Activated naive CD4-positive, alpha-beta T cell treated with anti-CD3 and anti-CD28 coated beads, Interleukin-2, amount 50 U/mL, for 72 hours (primary cell): ENCODE measurements around the gene LILRA1. TPM values are rescaled to one million over a fixed set of nuclear protein-coding genes. Genes with fewer than 3 reads are reported as not detected.
"Not testable (repeated sequence)": the region's sequence is repeated elsewhere in the genome, so short reads cannot be mapped to it uniquely, and the experiment has no call there.

Source experiments
- ATAC-seq, 2 donors: fragments of 150-1000 bp; cut with Tn5 transposase; 2 replicates each; pipeline ENCODE4 v1.10.0; 2021; ENCODE audit warnings: mild to moderate bottlenecking in 2 of 2, moderate library complexity in 2 of 2
- DNase-seq, 2 donors: peaks; one replicate each; pipeline ENCODE4 v3.0.0; 2021 to 2022; ENCODE audit warnings: low spot score in 2 of 2
- H3K27ac Mint-ChIP-seq, 2 donors: one replicate each; pipeline ENCODE4 v1.8.0; 2022; ENCODE audit warnings: mild to moderate bottlenecking in 2 of 2, mixed read lengths in 2 of 2
- H3K36me3 Mint-ChIP-seq, 2 donors: one replicate each; pipeline ENCODE4 v1.8.0; 2022; ENCODE audit warnings: mixed read lengths in 2 of 2
- H3K9me3 Mint-ChIP-seq, 2 donors: one replicate each; pipeline ENCODE4 v1.8.0; 2022; ENCODE audit warnings: mixed read lengths in 2 of 2
- total RNA-seq, 2 donors: library from RNA; stranded (reverse); gene quantifications; one replicate each; pipeline ENCODE4 v1.2.3, GENCODE V29; 2022

Gene LILRA1
- total RNA-seq, 2 donors from 2014 or later = not detected

GRCh38 chr19:54573330-54573872 is 20.0 kb upstream of the LILRA1 start, which contains the start of gene LILRA2:
LILRA2 (plus strand) TSS chr19:54573790; CDS start chr19:54573879, 89 bp downstream.
- ATAC-seq (peak in 1 of 2 donors; percentile 44), DNase-seq (no peak)
- Mint-ChIP-seq H3K9me3 (no peaks in the 10 kb centered on the region), H3K36me3 (no peaks in the 10 kb centered on the region), H3K27ac (peak within 1 kb of the TSS in 1 of 2 donors; percentile 50)

GRCh38 chr19:54574051-54574450 is 19.4 kb upstream of the LILRA1 start:
- ATAC-seq (no peak), DNase-seq (no peak)
- H3K9me3 Mint-ChIP-seq = no peaks in the 10 kb centered on the region
- no peaks in the 10 kb centered on the region for H3K36me3 Mint-ChIP-seq
- peak overlapping the region in 1 of 2 donors; percentile 50 for H3K27ac Mint-ChIP-seq

- H3K36me3 Mint-ChIP-seq = no peaks in the 10 kb centered on the region
- ATAC-seq = no peak
Measured at GRCh38 chr19:54574527-54575056, 18.8 kb upstream of the LILRA1 start.

GRCh38 chr19:54575205-54575604 is 18.2 kb upstream of the LILRA1 start:
- not testable (repeated sequence) for ATAC-seq, DNase-seq, H3K27ac Mint-ChIP-seq, H3K36me3 Mint-ChIP-seq, H3K9me3 Mint-ChIP-seq

More at GRCh38 chr19:54574527-54575056, 18.8 kb upstream of the LILRA1 start:
- Mint-ChIP-seq H3K27ac (no peak overlapping the region), H3K9me3 (no peaks in the 10 kb centered on the region)
- no peak for DNase-seq

GRCh38 chr19:54576411-54576976 is 16.9 kb upstream of the LILRA1 start:
- ATAC-seq = no peak
- no peaks in the 10 kb centered on the region for H3K36me3 Mint-ChIP-seq

GRCh38 chr19:54577334-54577733 is 16.1 kb upstream of the LILRA1 start:
- no peaks in the 10 kb centered on the region for H3K36me3 Mint-ChIP-seq
- H3K27ac Mint-ChIP-seq = no peak overlapping the region
- ATAC-seq = no peak
- H3K9me3 Mint-ChIP-seq = no peaks in the 10 kb centered on the region
- no peak for DNase-seq

More at GRCh38 chr19:54576411-54576976, 16.9 kb upstream of the LILRA1 start:
- no peaks in the 10 kb centered on the region for H3K9me3 Mint-ChIP-seq
- no peak overlapping the region for H3K27ac Mint-ChIP-seq
- DNase-seq = no peak

GRCh38 chr19:54578268-54578667 is 15.2 kb upstream of the LILRA1 start:
- not testable (repeated sequence) for ATAC-seq, DNase-seq, H3K27ac Mint-ChIP-seq, H3K36me3 Mint-ChIP-seq, H3K9me3 Mint-ChIP-seq

- Mint-ChIP-seq H3K36me3 (peaks cover 0 to 5% of the 10 kb centered on the region in 2 donors), H3K27ac (no peak overlapping the region), H3K9me3 (peaks cover 14 to 15% of the 10 kb centered on the region in 2 donors)
- ATAC-seq (no peak), DNase-seq (no peak)
Measured at GRCh38 chr19:54586397-54586796, 7.0 kb upstream of the LILRA1 start.

- DNase-seq = no peak
- ATAC-seq = no peak
- H3K9me3 Mint-ChIP-seq = peaks cover 14 to 15% of the 10 kb centered on the region in 2 donors
- peaks cover 0 to 5% of the 10 kb centered on the region in 2 donors for H3K36me3 Mint-ChIP-seq
- H3K27ac Mint-ChIP-seq = no peak overlapping the region
Measured at GRCh38 chr19:54587026-54587425, 6.4 kb upstream of the LILRA1 start.

- H3K36me3 Mint-ChIP-seq, ATAC-seq, H3K9me3 Mint-ChIP-seq, DNase-seq, H3K27ac Mint-ChIP-seq: not testable (repeated sequence)
Measured at GRCh38 chr19:54593931-54594626, 647 bp downstream of the LILRA1 start.

GRCh38 chr19:54594737-54595136 is 1.3 kb downstream of the LILRA1 start:
- Mint-ChIP-seq H3K27ac (no peak overlapping the region), H3K36me3 (no peaks in the 10 kb centered on the region), H3K9me3 (peaks cover 2 to 6% of the 10 kb centered on the region in 2 donors)
- no peak for ATAC-seq
- no peak for DNase-seq

GRCh38 chr19:54595680-54596436 is 2.4 kb downstream of the LILRA1 start:
- DNase-seq, H3K27ac Mint-ChIP-seq, ATAC-seq, H3K36me3 Mint-ChIP-seq, H3K9me3 Mint-ChIP-seq: not testable (repeated sequence)

GRCh38 chr19:54600212-54600611 is 6.8 kb downstream of the LILRA1 start:
- no peaks in the 10 kb centered on the region for H3K36me3 Mint-ChIP-seq
- H3K9me3 Mint-ChIP-seq = no peaks in the 10 kb centered on the region
- H3K27ac Mint-ChIP-seq = no peak overlapping the region
- DNase-seq (no peak), ATAC-seq (no peak)

- no peak for DNase-seq
- no peak for ATAC-seq
- no peak overlapping the region for H3K27ac Mint-ChIP-seq
- H3K36me3 Mint-ChIP-seq = peaks cover 0 to 6% of the 10 kb centered on the region in 2 donors
- H3K9me3 Mint-ChIP-seq = no peaks in the 10 kb centered on the region
Measured at GRCh38 chr19:54606230-54606629, 12.8 kb downstream of the LILRA1 start.

- no peak for DNase-seq
- ATAC-seq = peak in 1 of 2 donors; percentile 39
- no peak overlapping the region for H3K27ac Mint-ChIP-seq
- no peaks in the 10 kb centered on the region for H3K9me3 Mint-ChIP-seq
- H3K36me3 Mint-ChIP-seq = peaks cover 0 to 6% of the 10 kb centered on the region in 2 donors
Measured at GRCh38 chr19:54606891-54607784, 13.7 kb downstream of the LILRA1 start.

- Mint-ChIP-seq H3K27ac (no peak overlapping the region), H3K36me3 (peaks cover 0 to 6% of the 10 kb centered on the region in 2 donors), H3K9me3 (no peaks in the 10 kb centered on the region)
- ATAC-seq (no peak), DNase-seq (no peak)
Measured at GRCh38 chr19:54607785-54608150, 14.3 kb downstream of the LILRA1 start.
